Mammary epithelial cell (primary cell): Measurements from ENCODE around the gene KIF1B.

ENCODE experiments used
- CTCF ChIP-seq, 2 donors: IDR thresholded peaks in 1 of 2; conservative IDR thresholded peaks in 1 of 2; 2 replicates each; pipeline ENCODE4 v1.5.1; 2011 to 2012; ENCODE audit warnings: inconsistent platforms in 2 of 2, low read length in 2 of 2, mild to moderate bottlenecking in 2 of 2, control low read depth in 1 of 2, low read depth in 1 of 2; ENCODE audit not compliant: insufficient read depth in 1 of 2; ENCODE audit errors: extremely low read depth in 1 of 2
- EZH2 ChIP-seq: IDR thresholded peaks from 2 replicates; pipeline ENCODE4 v1.6.1; 2012; ENCODE audit warnings: low read length, inconsistent platforms, borderline replicate concordance

GRCh38 chr1:10415211-10415930, 205.0 kb downstream of the KIF1B start:
- TF ChIP-seq CTCF (conservative IDR thresholded peaks at IDR 0.05 in 1 of 2, IDR thresholded peaks at IDR 0.05 in 1 of 2; ENCODE audit: extremely low read depth in 1 of 2, insufficient read depth in 1 of 2, low read depth in 1 of 2, low read length in 2 of 2) (no peak), EZH2 (no peak)
